IgD-negative memory B cell (primary cell): ENCODE data around the gene DNHD1. TPM values are rescaled to one million over a fixed set of nuclear protein-coding genes. Genes with fewer than 3 reads are reported as not detected.

Experiments
- H3K27ac Mint-ChIP-seq, 3 donors: one replicate each; pipeline ENCODE4 v1.8.0; 2020 to 2022; ENCODE audit warnings: mild to moderate bottlenecking in 3 of 3, mixed read lengths in 3 of 3, moderate library complexity in 1 of 3
- H3K27me3 Mint-ChIP-seq: one replicate; pipeline ENCODE4 v1.8.0; 2021; ENCODE audit warnings: mixed read lengths
- H3K36me3 Mint-ChIP-seq: one replicate; pipeline ENCODE4 v1.8.0; 2020; ENCODE audit warnings: mild to moderate bottlenecking, mixed read lengths
- H3K4me1 Mint-ChIP-seq, 3 donors: one replicate each; pipeline ENCODE4 v1.8.0; 2020 to 2022; ENCODE audit warnings: mixed read lengths in 3 of 3, mild to moderate bottlenecking in 1 of 3
- H3K4me3 Mint-ChIP-seq, 4 donors: one replicate each; pipeline ENCODE4 v1.8.0; 2020 to 2022; ENCODE audit warnings: mild to moderate bottlenecking in 4 of 4, mixed read lengths in 4 of 4, moderate library complexity in 3 of 4
- H3K9me3 Mint-ChIP-seq, 3 donors: one replicate each; pipeline ENCODE4 v1.8.0; 2020 to 2021; ENCODE audit warnings: mixed read lengths in 3 of 3, mild to moderate bottlenecking in 1 of 3
- polyA plus RNA-seq: library from polyadenylated mRNA; unstranded; fragments of 300-500 nt; fragmentation: Illumina TruSeq; gene quantifications from one replicate; pipeline ENCODE4 v1.2.3, GENCODE V29; 2021

DNHD1 gene
- polyA plus RNA-seq, 1 donor from 2014 or later: 1.9 TPM

- Mint-ChIP-seq H3K4me3 (peak within 1 kb of the TSS; percentile 85 to 94 (median 90)), H3K27ac (peak within 1 kb of the TSS; percentile 90 to 94 (median 90)), H3K27me3 (no peaks in the 10 kb centered on the region), H3K9me3 (no peaks in the 10 kb centered on the region), H3K4me1 (peaks cover 8 to 13% (median 12%) of the 10 kb centered on the region in 3 donors), H3K36me3 (no peaks in the 10 kb centered on the region)
These were observed 23.3 kb upstream of the DNHD1 start, which contains the start of gene TRIM3 for GRCh38 chr11:6473451-6474412. Gene TRIM3, minus strand, starts transcription at chr11:6473941. Its CDS starts 8,246 bp downstream, at chr11:6465695.

- Mint-ChIP-seq H3K27ac (peak overlapping the region in 2 of 3 donors; percentile 90), H3K36me3 (no peaks in the 10 kb centered on the region)
These were observed 22.7 kb upstream of the DNHD1 start for GRCh38 chr11:6474413-6474792.

GRCh38 chr11:6474806-6475500 is 22.1 kb upstream of the DNHD1 start:
- peak overlapping the region; percentile 80 to 89 (median 86) for H3K4me3 Mint-ChIP-seq
- no peaks in the 10 kb centered on the region for H3K36me3 Mint-ChIP-seq
- H3K27ac Mint-ChIP-seq: peak overlapping the region; percentile 90 to 91 (median 90)
- H3K9me3 Mint-ChIP-seq: no peaks in the 10 kb centered on the region
- no peaks in the 10 kb centered on the region for H3K27me3 Mint-ChIP-seq
- peaks cover 12 to 19% (median 17%) of the 10 kb centered on the region in 3 donors for H3K4me1 Mint-ChIP-seq

More at GRCh38 chr11:6474413-6474792, 22.7 kb upstream of the DNHD1 start:
- peak overlapping the region; percentile 80 to 89 (median 86) for H3K4me3 Mint-ChIP-seq
- H3K27me3 Mint-ChIP-seq: no peaks in the 10 kb centered on the region
- H3K9me3 Mint-ChIP-seq: no peaks in the 10 kb centered on the region
- peaks cover 12 to 16% (median 15%) of the 10 kb centered on the region in 3 donors for H3K4me1 Mint-ChIP-seq

GRCh38 chr11:6475936-6476335 is 21.1 kb upstream of the DNHD1 start:
- Mint-ChIP-seq H3K36me3 (no peaks in the 10 kb centered on the region), H3K27ac (peak overlapping the region in 2 of 3 donors; percentile 29 to 35), H3K4me3 (peak overlapping the region in 1 of 4 donors; percentile 85), H3K4me1 (peaks cover 18 to 24% (median 24%) of the 10 kb centered on the region in 3 donors), H3K9me3 (no peaks in the 10 kb centered on the region), H3K27me3 (no peaks in the 10 kb centered on the region)

GRCh38 chr11:6476571-6476970 is 20.5 kb upstream of the DNHD1 start:
- no peaks in the 10 kb centered on the region for H3K27me3 Mint-ChIP-seq
- peak overlapping the region in 1 of 4 donors; percentile 85 for H3K4me3 Mint-ChIP-seq
- H3K36me3 Mint-ChIP-seq: no peaks in the 10 kb centered on the region
- peaks cover 23 to 29% (median 28%) of the 10 kb centered on the region in 3 donors for H3K4me1 Mint-ChIP-seq
- H3K27ac Mint-ChIP-seq: no peak overlapping the region
- H3K9me3 Mint-ChIP-seq: no peaks in the 10 kb centered on the region

- peaks cover 28 to 31% (median 30%) of the 10 kb centered on the region in 3 donors for H3K4me1 Mint-ChIP-seq
- H3K9me3 Mint-ChIP-seq: no peaks in the 10 kb centered on the region
- H3K27ac Mint-ChIP-seq: peak overlapping the region; percentile 77 to 98 (median 94)
- no peaks in the 10 kb centered on the region for H3K36me3 Mint-ChIP-seq
- no peaks in the 10 kb centered on the region for H3K27me3 Mint-ChIP-seq
- H3K4me3 Mint-ChIP-seq: peak overlapping the region; percentile 89 to 98 (median 95)
These were observed 16.7 kb upstream of the DNHD1 start for GRCh38 chr11:6480299-6480914.

GRCh38 chr11:6481012-6481923 is 15.8 kb upstream of the DNHD1 start, which contains the start of the genes ARFIP2 and TIMM10B:
Gene ARFIP2, minus strand, starts transcription at chr11:6481331. Its CDS starts 910 bp downstream, at chr11:6480421.
Gene TIMM10B, plus strand, starts transcription at chr11:6481501. Its CDS starts 16 bp downstream, at chr11:6481517.
- H3K27ac Mint-ChIP-seq: peak within 1 kb of the TSS; percentile 77 to 98 (median 94)
- no peaks in the 10 kb centered on the region for H3K9me3 Mint-ChIP-seq
- peaks cover 28 to 31% (median 30%) of the 10 kb centered on the region in 3 donors for H3K4me1 Mint-ChIP-seq
- H3K27me3 Mint-ChIP-seq: no peaks in the 10 kb centered on the region
- H3K36me3 Mint-ChIP-seq: no peaks in the 10 kb centered on the region
- H3K4me3 Mint-ChIP-seq: peak within 1 kb of the TSS; percentile 89 to 98 (median 95)

- Mint-ChIP-seq H3K27me3 (no peaks in the 10 kb centered on the region), H3K9me3 (no peaks in the 10 kb centered on the region), H3K36me3 (no peaks in the 10 kb centered on the region), H3K4me1 (peaks cover 28 to 31% (median 30%) of the 10 kb centered on the region in 3 donors), H3K4me3 (peak overlapping the region; percentile 89 to 98 (median 95)), H3K27ac (peak overlapping the region; percentile 77 to 98 (median 94))
These were observed 15.2 kb upstream of the DNHD1 start for GRCh38 chr11:6481924-6482275.

- H3K27me3 Mint-ChIP-seq: no peaks in the 10 kb centered on the region
- H3K36me3 Mint-ChIP-seq: no peaks in the 10 kb centered on the region
- peak overlapping the region; percentile 89 to 98 (median 95) for H3K4me3 Mint-ChIP-seq
- peaks cover 28 to 31% (median 30%) of the 10 kb centered on the region in 3 donors for H3K4me1 Mint-ChIP-seq
- H3K27ac Mint-ChIP-seq: peak overlapping the region; percentile 48 to 98 (median 94)
- no peaks in the 10 kb centered on the region for H3K9me3 Mint-ChIP-seq
These were observed 14.6 kb upstream of the DNHD1 start for GRCh38 chr11:6482441-6482840.

GRCh38 chr11:6483015-6483414 is 14.1 kb upstream of the DNHD1 start:
- Mint-ChIP-seq H3K27me3 (no peaks in the 10 kb centered on the region), H3K36me3 (no peaks in the 10 kb centered on the region), H3K27ac (peak overlapping the region; percentile 15 to 93 (median 48)), H3K9me3 (no peaks in the 10 kb centered on the region), H3K4me3 (peak overlapping the region in 3 of 4 donors; percentile 84 to 95 (median 89)), H3K4me1 (peaks cover 28 to 31% (median 30%) of the 10 kb centered on the region in 3 donors)

- H3K4me3 Mint-ChIP-seq: no peak overlapping the region
- no peaks in the 10 kb centered on the region for H3K27me3 Mint-ChIP-seq
- H3K36me3 Mint-ChIP-seq: peaks cover 1% of the 10 kb centered on the region
- H3K9me3 Mint-ChIP-seq: no peaks in the 10 kb centered on the region
- no peak overlapping the region for H3K27ac Mint-ChIP-seq
- peaks cover 19 to 20% (median 20%) of the 10 kb centered on the region in 3 donors for H3K4me1 Mint-ChIP-seq
These were observed 11.4 kb upstream of the DNHD1 start for GRCh38 chr11:6485661-6486060.

GRCh38 chr11:6486256-6486655 is 10.8 kb upstream of the DNHD1 start:
- H3K27ac Mint-ChIP-seq: no peak overlapping the region
- H3K4me1 Mint-ChIP-seq: peaks cover 14 to 16% (median 16%) of the 10 kb centered on the region in 3 donors
- no peak overlapping the region for H3K4me3 Mint-ChIP-seq
- no peaks in the 10 kb centered on the region for H3K27me3 Mint-ChIP-seq
- H3K9me3 Mint-ChIP-seq: no peaks in the 10 kb centered on the region
- H3K36me3 Mint-ChIP-seq: peaks cover 1% of the 10 kb centered on the region

GRCh38 chr11:6486938-6487337 is 10.1 kb upstream of the DNHD1 start:
- no peaks in the 10 kb centered on the region for H3K9me3 Mint-ChIP-seq
- H3K4me1 Mint-ChIP-seq: peaks cover 12 to 16% (median 13%) of the 10 kb centered on the region in 3 donors
- H3K27ac Mint-ChIP-seq: no peak overlapping the region
- no peaks in the 10 kb centered on the region for H3K27me3 Mint-ChIP-seq
- peaks cover 1% of the 10 kb centered on the region for H3K36me3 Mint-ChIP-seq
- no peak overlapping the region for H3K4me3 Mint-ChIP-seq
